MM.1S (cell line): ENCODE results near the gene TMEM123.

Source experiments
- EZH2 ChIP-seq: fragments of 300-600 bp; sonication (generic); optimal IDR thresholded peaks from 2 replicates; pipeline ENCODE3; 2017; ENCODE audit warnings: low read depth, mild to moderate bottlenecking, antibody characterized with exemption, low read length, mixed read lengths
- TF ChIP-seq, protein P1 (sequence below): fragments of 300-600 bp; sonication (generic); IDR thresholded peaks from 2 replicates; pipeline ENCODE4 v1.5.1; 2016; ENCODE audit warnings: antibody characterized with exemption, low read length, mixed read lengths

DNA sequence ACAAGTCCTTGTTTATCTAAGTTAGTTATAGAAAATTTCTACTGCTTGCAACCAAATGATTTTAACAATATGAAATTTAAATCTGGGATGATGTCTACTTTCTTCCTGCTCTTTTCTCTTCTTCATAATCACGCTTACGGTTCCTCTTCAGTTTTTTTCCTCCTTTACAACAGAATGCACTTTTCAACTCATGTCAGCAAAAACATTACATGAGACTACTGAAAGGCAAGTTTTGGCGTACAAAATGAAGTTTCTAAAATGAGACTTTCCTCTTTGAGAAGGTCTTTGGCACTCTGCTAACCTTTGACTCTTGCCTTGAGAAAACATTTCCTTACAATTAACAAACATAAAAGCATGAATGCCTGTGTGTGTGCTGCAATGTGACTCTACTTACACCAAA is 23.3 kb downstream of the TMEM123 start:
- no peak for TF ChIP-seq EZH2
- TF ChIP-seq, protein P1, sequence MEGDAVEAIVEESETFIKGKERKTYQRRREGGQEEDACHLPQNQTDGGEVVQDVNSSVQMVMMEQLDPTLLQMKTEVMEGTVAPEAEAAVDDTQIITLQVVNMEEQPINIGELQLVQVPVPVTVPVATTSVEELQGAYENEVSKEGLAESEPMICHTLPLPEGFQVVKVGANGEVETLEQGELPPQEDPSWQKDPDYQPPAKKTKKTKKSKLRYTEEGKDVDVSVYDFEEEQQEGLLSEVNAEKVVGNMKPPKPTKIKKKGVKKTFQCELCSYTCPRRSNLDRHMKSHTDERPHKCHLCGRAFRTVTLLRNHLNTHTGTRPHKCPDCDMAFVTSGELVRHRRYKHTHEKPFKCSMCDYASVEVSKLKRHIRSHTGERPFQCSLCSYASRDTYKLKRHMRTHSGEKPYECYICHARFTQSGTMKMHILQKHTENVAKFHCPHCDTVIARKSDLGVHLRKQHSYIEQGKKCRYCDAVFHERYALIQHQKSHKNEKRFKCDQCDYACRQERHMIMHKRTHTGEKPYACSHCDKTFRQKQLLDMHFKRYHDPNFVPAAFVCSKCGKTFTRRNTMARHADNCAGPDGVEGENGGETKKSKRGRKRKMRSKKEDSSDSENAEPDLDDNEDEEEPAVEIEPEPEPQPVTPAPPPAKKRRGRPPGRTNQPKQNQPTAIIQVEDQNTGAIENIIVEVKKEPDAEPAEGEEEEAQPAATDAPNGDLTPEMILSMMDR, result no peak
